Neural progenitor cell (in vitro differentiated cells): ENCODE results near the gene ASXL1. TPM values are rescaled to one million over a fixed set of nuclear protein-coding genes. Genes with fewer than 3 reads are reported as not detected.

Experiments used
- DNase-seq: peaks from one replicate; pipeline ENCODE4 v3.0.0-alpha.2; 2016; ENCODE audit warnings: low spot score
- H2AFZ ChIP-seq: fragments of 200-600 bp; sonication (generic); replicated peaks from 2 replicates; pipeline ENCODE4 v1.6.1; 2016; ENCODE audit warnings: antibody characterized with exemption
- H3F3A ChIP-seq: fragments of 200-600 bp; sonication (generic); 2 replicates; pipeline ENCODE4 v1.6.1; 2016; ENCODE audit warnings: antibody characterized with exemption, low read depth
- H3K27ac ChIP-seq: fragments of 200-600 bp; sonication (generic); 2 replicates; pipeline ENCODE4 v1.5.1; 2016; ENCODE audit warnings: mild to moderate bottlenecking
- H3K27me3 ChIP-seq: fragments of 200-600 bp; sonication (generic); 2 replicates; pipeline ENCODE4 v1.6.1; 2016; ENCODE audit warnings: mild to moderate bottlenecking, moderate library complexity
- H3K36me3 ChIP-seq: fragments of 200-600 bp; sonication (generic); 2 replicates; pipeline ENCODE4 v1.5.1; 2016
- H3K4me1 ChIP-seq: fragments of 200-600 bp; sonication (generic); 2 replicates; pipeline ENCODE4 v1.6.1; 2016; ENCODE audit warnings: mixed run types
- H3K4me2 ChIP-seq: fragments of 200-600 bp; sonication (generic); 2 replicates; pipeline ENCODE4 v1.6.1; 2016
- H3K4me3 ChIP-seq: fragments of 200-600 bp; sonication (generic); 2 replicates; pipeline ENCODE4 v1.5.1; 2016
- H3K79me2 ChIP-seq: fragments of 200-600 bp; sonication (generic); 2 replicates; pipeline ENCODE4 v1.6.1; 2016; ENCODE audit warnings: low read depth
- H3K9ac ChIP-seq: fragments of 200-600 bp; sonication (generic); 2 replicates; pipeline ENCODE4 v1.6.1; 2016
- H3K9me3 ChIP-seq: fragments of 200-600 bp; sonication (generic); 2 replicates; pipeline ENCODE4 v1.5.1; 2016; ENCODE audit warnings: low read depth
- H4K20me1 ChIP-seq: fragments of 200-600 bp; sonication (generic); 2 replicates; pipeline ENCODE4 v1.6.1; 2016; ENCODE audit warnings: low read depth
- H3K27ac Mint-ChIP-seq: 3 replicates; pipeline ENCODE4 v1.8.0; 2021; ENCODE audit warnings: mixed read lengths
- H3K27me3 Mint-ChIP-seq: 2 replicates; pipeline ENCODE4 v1.8.0; 2022; ENCODE audit warnings: low read depth, mild to moderate bottlenecking, inconsistent platforms, moderate library complexity, mixed read lengths; ENCODE audit not compliant: insufficient read depth
- H3K36me3 Mint-ChIP-seq: 3 replicates; pipeline ENCODE4 v1.8.0; 2021; ENCODE audit warnings: mixed read lengths
- H3K4me1 Mint-ChIP-seq: 3 replicates; pipeline ENCODE4 v1.8.0; 2021; ENCODE audit warnings: mixed read lengths
- H3K4me3 Mint-ChIP-seq: 3 replicates; pipeline ENCODE4 v1.8.0; 2021; ENCODE audit warnings: mild to moderate bottlenecking, moderate library complexity, mixed read lengths
- H3K9me3 Mint-ChIP-seq: 3 replicates; pipeline ENCODE4 v1.8.0; 2020; ENCODE audit warnings: mixed read lengths
- EZH2 ChIP-seq: fragments of 200-600 bp; sonication (generic); IDR thresholded peaks from 2 replicates; pipeline ENCODE4 v1.6.1; 2017; ENCODE audit warnings: antibody characterized with exemption, mild to moderate bottlenecking, moderate library complexity
- EZH2phosphoT487 ChIP-seq: fragments of 200-600 bp; sonication (generic); IDR thresholded peaks from 2 replicates; pipeline ENCODE4 v1.6.1; 2017; ENCODE audit warnings: antibody characterized with exemption
- total RNA-seq: library from RNA; depleted of rRNA; stranded (reverse); fragments of >200 nt; gene quantifications from 2 replicates; pipeline ENCODE4 v1.2.3, GENCODE V29; 2015; ENCODE audit warnings: low replicate concordance
- TF ChIP-seq, protein P1 (sequence below): fragments of 200-600 bp; sonication (generic); IDR thresholded peaks from 2 replicates; pipeline ENCODE4 v1.5.1; 2017; ENCODE audit warnings: antibody characterized with exemption, mild to moderate bottlenecking

ASXL1 gene
- total RNA-seq, 1 donor from 2014 or later: 48.2 TPM

DNA sequence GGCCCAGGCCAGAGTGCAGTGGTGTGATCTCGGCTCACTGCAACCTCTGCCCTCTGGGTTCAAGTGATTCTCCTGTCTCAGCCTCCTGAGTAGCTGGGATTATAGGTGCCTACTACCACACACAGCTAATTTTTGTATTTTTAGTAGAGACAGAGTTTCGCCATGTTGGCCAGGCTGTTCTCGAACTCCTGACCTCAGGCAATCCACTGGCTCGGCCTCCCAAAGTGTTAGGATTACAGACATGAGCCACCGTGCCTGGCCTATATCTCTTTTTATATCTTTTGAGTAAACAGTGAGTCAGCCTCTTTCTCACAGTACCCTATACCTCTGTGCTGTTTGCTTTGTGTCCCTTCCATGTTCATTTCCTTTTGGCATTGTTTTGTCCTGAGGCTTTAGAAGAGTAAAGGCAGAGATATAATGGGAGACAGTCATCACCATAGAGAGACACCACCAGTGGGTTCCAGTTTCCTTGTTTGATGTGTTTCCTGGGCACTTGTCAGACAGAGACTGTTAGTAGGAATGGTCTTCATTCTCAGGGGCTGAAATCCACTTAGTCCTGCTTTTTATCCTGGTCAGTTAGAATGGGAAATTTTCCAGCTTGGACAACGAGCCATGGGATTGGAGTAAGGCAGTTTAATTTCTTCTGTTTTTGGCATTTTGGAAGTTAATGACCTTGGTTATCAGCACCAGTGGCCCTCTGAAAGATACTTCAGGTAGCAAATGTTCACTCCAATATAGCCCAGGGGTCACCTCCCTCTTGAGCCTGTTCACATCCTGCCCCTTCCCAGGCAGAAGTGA, 32.2 kb upstream of the ASXL1 start:
- DNase-seq: no peak
- Histone ChIP-seq H3K27me3 (no peaks in the 10 kb centered on the region), H2AFZ (no peak overlapping the region), H3K9ac (peak overlapping the region; percentile 12), H3F3A (peaks cover 24% of the 10 kb centered on the region), H3K79me2 (no peaks in the 10 kb centered on the region), H3K27ac (no peak overlapping the region), H3K4me2 (no peak overlapping the region), H3K4me1 (no peaks in the 10 kb centered on the region), H3K9me3 (no peaks in the 10 kb centered on the region), H3K36me3 (no peaks in the 10 kb centered on the region), H3K4me3 (no peak overlapping the region), H4K20me1 (no peaks in the 10 kb centered on the region)
- Mint-ChIP-seq H3K27me3 (peaks cover 2% of the 10 kb centered on the region), H3K4me1 (no peaks in the 10 kb centered on the region), H3K4me3 (no peak overlapping the region), H3K9me3 (no peaks in the 10 kb centered on the region), H3K27ac (no peak overlapping the region), H3K36me3 (no peaks in the 10 kb centered on the region)
- TF ChIP-seq EZH2phosphoT487 (no peak), EZH2 (no peak)
- TF ChIP-seq, protein P1, sequence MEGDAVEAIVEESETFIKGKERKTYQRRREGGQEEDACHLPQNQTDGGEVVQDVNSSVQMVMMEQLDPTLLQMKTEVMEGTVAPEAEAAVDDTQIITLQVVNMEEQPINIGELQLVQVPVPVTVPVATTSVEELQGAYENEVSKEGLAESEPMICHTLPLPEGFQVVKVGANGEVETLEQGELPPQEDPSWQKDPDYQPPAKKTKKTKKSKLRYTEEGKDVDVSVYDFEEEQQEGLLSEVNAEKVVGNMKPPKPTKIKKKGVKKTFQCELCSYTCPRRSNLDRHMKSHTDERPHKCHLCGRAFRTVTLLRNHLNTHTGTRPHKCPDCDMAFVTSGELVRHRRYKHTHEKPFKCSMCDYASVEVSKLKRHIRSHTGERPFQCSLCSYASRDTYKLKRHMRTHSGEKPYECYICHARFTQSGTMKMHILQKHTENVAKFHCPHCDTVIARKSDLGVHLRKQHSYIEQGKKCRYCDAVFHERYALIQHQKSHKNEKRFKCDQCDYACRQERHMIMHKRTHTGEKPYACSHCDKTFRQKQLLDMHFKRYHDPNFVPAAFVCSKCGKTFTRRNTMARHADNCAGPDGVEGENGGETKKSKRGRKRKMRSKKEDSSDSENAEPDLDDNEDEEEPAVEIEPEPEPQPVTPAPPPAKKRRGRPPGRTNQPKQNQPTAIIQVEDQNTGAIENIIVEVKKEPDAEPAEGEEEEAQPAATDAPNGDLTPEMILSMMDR: no peak

DNA sequence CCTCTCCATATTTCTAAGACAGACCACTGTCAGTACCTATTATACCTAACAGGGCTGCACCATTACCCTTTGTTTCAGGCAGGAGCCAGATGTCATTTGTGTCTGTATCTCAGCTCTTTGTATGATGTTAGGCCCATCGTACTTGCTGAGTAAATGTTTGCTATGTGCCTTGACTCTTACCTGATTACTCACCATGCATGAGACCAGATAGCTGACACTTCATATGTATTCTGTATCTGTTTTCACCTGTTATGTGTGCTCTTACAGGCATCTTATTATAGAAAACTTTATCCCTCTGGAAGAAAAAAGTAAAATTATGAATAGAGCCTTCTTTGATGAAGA, 31.7 kb upstream of the ASXL1 start:
- no peak overlapping the region for H3K9ac ChIP-seq
- no peak overlapping the region for H3K4me3 Mint-ChIP-seq
- no peak overlapping the region for H3K4me2 ChIP-seq
- no peaks in the 10 kb centered on the region for H3K36me3 ChIP-seq
- no peaks in the 10 kb centered on the region for H3K9me3 ChIP-seq
- no peak overlapping the region for H3K27ac Mint-ChIP-seq
- TF ChIP-seq, protein P1: no peak
- TF ChIP-seq EZH2phosphoT487: no peak
- TF ChIP-seq EZH2: no peak
- peaks cover under 1% of the 10 kb centered on the region for H3K36me3 Mint-ChIP-seq
- H2AFZ ChIP-seq: no peak overlapping the region
- DNase-seq: no peak
- H3K4me1 ChIP-seq: no peaks in the 10 kb centered on the region
- no peaks in the 10 kb centered on the region for H4K20me1 ChIP-seq
- H3K27me3 Mint-ChIP-seq: peaks cover 2% of the 10 kb centered on the region
- H3K27me3 ChIP-seq: no peaks in the 10 kb centered on the region
- H3F3A ChIP-seq: peaks cover 23% of the 10 kb centered on the region
- no peak overlapping the region for H3K4me3 ChIP-seq
- H3K4me1 Mint-ChIP-seq: no peaks in the 10 kb centered on the region
- no peaks in the 10 kb centered on the region for H3K9me3 Mint-ChIP-seq
- no peak overlapping the region for H3K27ac ChIP-seq
- H3K79me2 ChIP-seq: no peaks in the 10 kb centered on the region

- H3K27ac Mint-ChIP-seq: no peak overlapping the region
- DNase-seq: no peak
- no peaks in the 10 kb centered on the region for H3K4me1 Mint-ChIP-seq
- Histone ChIP-seq H3K27me3 (no peaks in the 10 kb centered on the region), H4K20me1 (no peaks in the 10 kb centered on the region), H3K9ac (no peak overlapping the region), H3K4me3 (no peak overlapping the region), H3K4me2 (no peak overlapping the region), H3K79me2 (no peaks in the 10 kb centered on the region), H3K27ac (no peak overlapping the region), H3K4me1 (no peaks in the 10 kb centered on the region), H3K9me3 (no peaks in the 10 kb centered on the region), H2AFZ (no peak overlapping the region), H3F3A (peaks cover 15% of the 10 kb centered on the region), H3K36me3 (no peaks in the 10 kb centered on the region)
- no peaks in the 10 kb centered on the region for H3K9me3 Mint-ChIP-seq
- TF ChIP-seq, protein P1: no peak
- no peak for TF ChIP-seq EZH2phosphoT487
- no peak for TF ChIP-seq EZH2
- H3K4me3 Mint-ChIP-seq: no peak overlapping the region
- peaks cover 2% of the 10 kb centered on the region for H3K27me3 Mint-ChIP-seq
- H3K36me3 Mint-ChIP-seq: peaks cover 6% of the 10 kb centered on the region
Measured at GRCh38 chr20:32327087-32327681, 30.9 kb upstream of the ASXL1 start.
